K562 (cell line): ENCODE data around the gene SUPT7L.

Source experiments
- BACH1 ChIP-seq: fragments of 200-800 bp; sonication (Bioruptor generic); IDR thresholded peaks from 2 replicates; pipeline ENCODE4 v1.6.1; 2016; ENCODE audit warnings: missing genetic modification characterization, missing compliant biosample characterization
- GABPB1 ChIP-seq: sonication (generic); formaldehyde crosslinking; IDR thresholded peaks from 2 replicates; pipeline ENCODE4 v1.8.0; 2022; ENCODE audit warnings: mild to moderate bottlenecking, missing genetic modification reagents
- HDAC6 ChIP-seq: IDR thresholded peaks from 2 replicates; pipeline ENCODE4 v1.6.1; 2012; ENCODE audit warnings: low read depth, mild to moderate bottlenecking, control low read depth, inconsistent platforms, low read length, moderate library complexity
- TF ChIP-seq, protein P1 (sequence below), 3 experiments: IDR thresholded peaks in 2 of 3; conservative IDR thresholded peaks in 1 of 3; 2 replicates each; pipeline ENCODE4 v1.5.1; 2011 to 2012; ENCODE audit warnings: low read length in 3 of 3, mild to moderate bottlenecking in 3 of 3, control low read depth in 2 of 3, improper control_type of control experiment in 1 of 3, inconsistent platforms in 1 of 3, low read depth in 1 of 3, mixed read lengths in 1 of 3, moderate library complexity in 1 of 3; ENCODE audit not compliant: insufficient read depth in 2 of 3
- TF ChIP-seq, protein P2 (sequence below): fragments of 250-450 bp; sonication (Bioruptor Pico); IDR thresholded peaks from 2 replicates; pipeline ENCODE4 v1.5.0; 2021; ENCODE audit warnings: mild to moderate bottlenecking, borderline replicate concordance

DNA sequence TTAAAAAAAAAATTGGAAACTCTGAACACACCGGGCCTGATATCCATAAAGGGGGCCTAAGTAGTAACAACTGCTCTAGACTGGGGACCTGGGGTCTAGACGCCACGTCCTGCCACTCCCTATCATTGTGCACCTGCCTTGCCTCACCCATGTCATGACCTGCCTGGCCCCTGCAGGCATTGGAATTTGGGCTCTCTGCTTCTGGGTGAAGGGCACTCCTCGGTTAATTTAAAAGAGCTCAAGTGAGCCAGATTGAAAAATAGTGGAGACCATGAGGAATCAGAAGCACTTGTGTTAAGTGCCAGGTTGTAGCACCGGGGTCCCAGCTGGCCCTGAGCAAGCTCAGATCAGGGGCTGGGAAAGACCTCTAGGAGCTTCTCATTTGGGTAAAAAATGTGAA is 48.4 kb upstream of the SUPT7L start:
- TF ChIP-seq, protein P1, sequence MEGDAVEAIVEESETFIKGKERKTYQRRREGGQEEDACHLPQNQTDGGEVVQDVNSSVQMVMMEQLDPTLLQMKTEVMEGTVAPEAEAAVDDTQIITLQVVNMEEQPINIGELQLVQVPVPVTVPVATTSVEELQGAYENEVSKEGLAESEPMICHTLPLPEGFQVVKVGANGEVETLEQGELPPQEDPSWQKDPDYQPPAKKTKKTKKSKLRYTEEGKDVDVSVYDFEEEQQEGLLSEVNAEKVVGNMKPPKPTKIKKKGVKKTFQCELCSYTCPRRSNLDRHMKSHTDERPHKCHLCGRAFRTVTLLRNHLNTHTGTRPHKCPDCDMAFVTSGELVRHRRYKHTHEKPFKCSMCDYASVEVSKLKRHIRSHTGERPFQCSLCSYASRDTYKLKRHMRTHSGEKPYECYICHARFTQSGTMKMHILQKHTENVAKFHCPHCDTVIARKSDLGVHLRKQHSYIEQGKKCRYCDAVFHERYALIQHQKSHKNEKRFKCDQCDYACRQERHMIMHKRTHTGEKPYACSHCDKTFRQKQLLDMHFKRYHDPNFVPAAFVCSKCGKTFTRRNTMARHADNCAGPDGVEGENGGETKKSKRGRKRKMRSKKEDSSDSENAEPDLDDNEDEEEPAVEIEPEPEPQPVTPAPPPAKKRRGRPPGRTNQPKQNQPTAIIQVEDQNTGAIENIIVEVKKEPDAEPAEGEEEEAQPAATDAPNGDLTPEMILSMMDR (IDR thresholded peaks at IDR 0.05 in 2 of 3, conservative IDR thresholded peaks at IDR 0.05 in 1 of 3; ENCODE audit: insufficient read depth in 2 of 3, low read depth in 1 of 3, low read length in 3 of 3) = no peak
- TF ChIP-seq GABPB1 (CRISPR knock-in tag) = no peak
- no peak for TF ChIP-seq BACH1 (tag)
- TF ChIP-seq, protein P2, sequence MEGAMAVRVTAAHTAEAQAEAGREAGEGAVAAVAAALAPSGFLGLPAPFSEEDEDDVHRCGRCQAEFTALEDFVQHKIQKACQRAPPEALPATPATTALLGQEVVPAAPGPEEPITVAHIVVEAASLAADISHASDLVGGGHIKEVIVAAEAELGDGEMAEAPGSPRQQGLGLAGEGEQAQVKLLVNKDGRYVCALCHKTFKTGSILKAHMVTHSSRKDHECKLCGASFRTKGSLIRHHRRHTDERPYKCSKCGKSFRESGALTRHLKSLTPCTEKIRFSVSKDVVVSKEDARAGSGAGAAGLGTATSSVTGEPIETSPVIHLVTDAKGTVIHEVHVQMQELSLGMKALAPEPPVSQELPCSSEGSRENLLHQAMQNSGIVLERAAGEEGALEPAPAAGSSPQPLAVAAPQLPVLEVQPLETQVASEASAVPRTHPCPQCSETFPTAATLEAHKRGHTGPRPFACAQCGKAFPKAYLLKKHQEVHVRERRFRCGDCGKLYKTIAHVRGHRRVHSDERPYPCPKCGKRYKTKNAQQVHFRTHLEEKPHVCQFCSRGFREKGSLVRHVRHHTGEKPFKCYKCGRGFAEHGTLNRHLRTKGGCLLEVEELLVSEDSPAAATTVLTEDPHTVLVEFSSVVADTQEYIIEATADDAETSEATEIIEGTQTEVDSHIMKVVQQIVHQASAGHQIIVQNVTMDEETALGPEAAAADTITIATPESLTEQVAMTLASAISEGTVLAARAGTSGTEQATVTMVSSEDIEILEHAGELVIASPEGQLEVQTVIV (CRISPR knock-in tag) = no peak
- TF ChIP-seq HDAC6 = no peak
